K562 (cell line): ENCODE results near the gene MAML1. TPM values are rescaled to one million over a fixed set of nuclear protein-coding genes. Genes with fewer than 3 reads are reported as not detected.

Experiments used
- ATAC-seq: fragments of 200-7000 bp; cut with Tn5 transposase; 3 replicates; pipeline ENCODE4 v1.9.1; 2020; ENCODE audit warnings: moderate library complexity
- BruUV-seq: library from RNA; stranded (reverse); fragments of 400-500 nt; replicated peaks from 2 replicates; lab custom pipeline; 2021; lab: Mats Ljungman, UMichigan
- CTCF ChIA-PET: fragments of 300-600 bp; formaldehyde crosslinking; extraction: SDS; loops from one replicate; lab custom pipeline; 2021; ENCODE audit warnings: low intra/inter-chr PET ratio; lab: Yijun Ruan, JAX
- POLR2A ChIA-PET: fragments of 300-600, 350-650 bp; sonication (Branson Sonifier 250); formaldehyde crosslinking; extraction: SDS; loops from one replicate; lab custom pipeline; 2021; ENCODE audit warnings: antibody characterized with exemption, inconsistent platforms; lab: Yijun Ruan, JAX
- DNase-seq, 4 experiments: peaks; one replicate each; pipeline versions ENCODE4 v3.0.0 to v3.0.0-alpha.2; 2011 to 2018; ENCODE audit warnings: low spot score in 3 of 4, mixed read lengths in 3 of 4; ENCODE audit errors: extremely low read depth in 1 of 4
- FAIRE-seq: peaks from 2 replicates; lab custom pipeline; 2011; peaks lifted over from hg19 to GRCh38; lab: Jason Lieb, UNC
- H2AFZ ChIP-seq: 2 replicates; pipeline ENCODE4 v1.6.0; 2011; ENCODE audit warnings: low read depth, low read length, control low read depth, inconsistent platforms
- H3K27ac ChIP-seq: fragments of 200-600 bp; 3 replicates; pipeline ENCODE4 v1.8.0; 2011; ENCODE audit warnings: low read depth, mild to moderate bottlenecking, control low read depth, inconsistent platforms, low read length, moderate library complexity, mixed read lengths; ENCODE audit errors: extremely low read depth
- H3K27me3 ChIP-seq, 2 experiments: fragments of 300-600 bp in 1 of 2; 2 replicates in 1 of 2; 3 replicates in 1 of 2; pipeline versions ENCODE4 v1.6.0 to v1.8.0; 2011; ENCODE audit warnings: inconsistent platforms in 2 of 2, low read length in 2 of 2, mild to moderate bottlenecking in 1 of 2, mixed read lengths in 1 of 2, moderate library complexity in 1 of 2; ENCODE audit not compliant: control insufficient read depth in 2 of 2, insufficient read depth in 2 of 2
- H3K36me3 ChIP-seq: fragments of 300-600 bp; 3 replicates; pipeline ENCODE4 v1.8.0; 2011; ENCODE audit warnings: mild to moderate bottlenecking, low read length, inconsistent platforms; ENCODE audit not compliant: control insufficient read depth, insufficient read depth
- H3K4me1 ChIP-seq, 2 experiments: fragments of 200-600 bp in 1 of 2; replicated peaks in 1 of 2; 2 replicates in 1 of 2; 3 replicates in 1 of 2; pipeline versions ENCODE4 v1.5.1 to v1.8.0; 2011; ENCODE audit warnings: inconsistent platforms in 2 of 2, low read length in 2 of 2, mild to moderate bottlenecking in 1 of 2, mixed read lengths in 1 of 2, moderate library complexity in 1 of 2; ENCODE audit not compliant: control insufficient read depth in 2 of 2, insufficient read depth in 2 of 2
- H3K4me2 ChIP-seq: 2 replicates; pipeline ENCODE4 v1.6.1; 2011; ENCODE audit warnings: low read length, control low read depth, inconsistent platforms, mixed read lengths; ENCODE audit not compliant: insufficient read depth
- H3K4me3 ChIP-seq: fragments of 200-600 bp; sonication (generic), shearing (Covaris generic); 2 replicates; pipeline ENCODE4 v1.5.1; 2016; ENCODE audit warnings: control low read depth, inconsistent platforms
- H3K79me2 ChIP-seq: fragments of 200-600 bp; 3 replicates; pipeline ENCODE4 v1.8.0; 2011; ENCODE audit warnings: low read length, inconsistent platforms; ENCODE audit not compliant: control insufficient read depth, insufficient read depth
- H3K9ac ChIP-seq, 2 experiments: 2 replicates each; pipeline versions ENCODE4 v1.6.0 to v1.6.1; 2011; ENCODE audit warnings: low read depth in 2 of 2, low read length in 2 of 2, control low read depth in 1 of 2, inconsistent platforms in 1 of 2, mild to moderate bottlenecking in 1 of 2, mixed read lengths in 1 of 2; ENCODE audit not compliant: insufficient read depth in 1 of 2
- H3K9me1 ChIP-seq: one replicate; pipeline ENCODE4 v1.6.0; 2011; ENCODE audit warnings: inconsistent platforms, mild to moderate bottlenecking, low read length, moderate library complexity; ENCODE audit not compliant: control insufficient read depth, insufficient read depth
- H3K9me3 ChIP-seq: replicated peaks from 2 replicates; pipeline ENCODE4 v1.5.1; 2011; ENCODE audit warnings: low read depth, low read length, inconsistent platforms; ENCODE audit not compliant: control insufficient read depth, insufficient read depth
- H4K20me1 ChIP-seq: replicated peaks from 2 replicates; pipeline ENCODE4 v1.6.1; 2011; ENCODE audit warnings: low read length, inconsistent platforms, mixed read lengths; ENCODE audit not compliant: control insufficient read depth, insufficient read depth
- POLR2G ChIP-seq: fragments of 200-400 bp; formaldehyde crosslinking; IDR thresholded peaks from 2 replicates; pipeline ENCODE4 v1.6.1; 2017; ENCODE audit warnings: low read depth, mild to moderate bottlenecking, antibody characterized with exemption, low read length, moderate library complexity
- RBFOX2 ChIP-seq: fragments of 200-400 bp; formaldehyde crosslinking; IDR thresholded peaks from 2 replicates; pipeline ENCODE4 v1.6.1; 2017; ENCODE audit warnings: low read depth, mild to moderate bottlenecking, low read length, moderate library complexity
- ZBTB26 ChIP-seq: fragments of 450-650 bp; formaldehyde crosslinking; IDR thresholded peaks from 2 replicates; pipeline ENCODE4 v1.4.0; 2022; ENCODE audit warnings: missing genetic modification characterization
- WGBS: fragments of 100-300 bp; shearing (Covaris generic); methylation state at CpG from one replicate; pipeline ENCODE4 v1.1.6; 2016; ENCODE audit warnings: low coverage, mixed read lengths; ENCODE audit not compliant: insufficient coverage; ENCODE audit errors: missing lambda C conversion rate; 5-methylcytosine and 5-hydroxymethylcytosine counted together
- in situ Hi-C: fragments of 300-500 bp; cut with MboI; formaldehyde crosslinking; loops from 4 replicates; pipeline ENCODE4 v1.15.0; 2018; ENCODE audit warnings: inconsistent platforms, mixed read lengths
- intact Hi-C: fragments of 100-400 bp; cut with micrococcal nuclease; formaldehyde crosslinking; loops from 2 replicates; pipeline ENCODE4 v1.14.2; 2022
- polyA plus RNA-seq, 8 experiments: library from polyadenylated mRNA; depleted of rRNA in 4 of 8; stranded (reverse) in 5 of 8; unstranded in 3 of 8; fragments of >200 nt; fragmentation: Nextera tagmentation in 2 of 8; fragmentation: Illumina TruSeq in 1 of 8; extraction: Ambion mirVana in 2 of 8; extraction: Trizol in 1 of 8; gene quantifications; 2 replicates each; pipeline versions ENCODE4 v1.2.1 to v1.2.3, GENCODE V29; 2011 to 2014; ENCODE audit warnings: inconsistent platforms in 1 of 8, missing spikeins in 1 of 8
- total RNA-seq, 7 experiments: library from RNA; depleted of rRNA in 6 of 7; stranded (reverse); fragments of >200 nt in 6 of 7; fragmentation: Illumina TruSeq in 2 of 7; extraction: Trizol in 2 of 7; gene quantifications; 2 replicates each; pipeline versions ENCODE4 v1.2.1 to v1.2.3, GENCODE V29; 2011 to 2021; ENCODE audit warnings: low replicate concordance in 1 of 7

Gene MAML1
- total and polyA plus RNA-seq, 9 of the 15 experiments (the other 6 are each of a cell fraction or from before 2014, with no cell fraction given): 0.32 to 18.4 (median 7.0) TPM

- Histone ChIP-seq H3K27ac (no peak overlapping the region), H2AFZ (no peak overlapping the region), H4K20me1 (no peaks in the 10 kb centered on the region), H3K27me3 (no peaks in the 10 kb centered on the region), H3K4me2 (no peak overlapping the region), H3K9me1 (no peaks in the 10 kb centered on the region), H3K4me1 (peaks cover 3 to 62% of the 10 kb centered on the region in 2 experiments; a peak in 3 of 5 replicates), H3K4me3 (no peak overlapping the region), H3K9ac (no peak overlapping the region; a peak in 1 of 4 replicates), H3K9me3 (no peaks in the 10 kb centered on the region), H3K79me2 (peaks cover 7% of the 10 kb centered on the region; the same call in 2 of the 3 replicates), H3K36me3 (peaks cover 62% of the 10 kb centered on the region; the same call in 2 of the 3 replicates)
- no peak for TF ChIP-seq ZBTB26
- TF ChIP-seq RBFOX2: 0 out of 2 replicates have a peak, but pooled peaks have one; percentile 11
- TF ChIP-seq POLR2G: peak; percentile 37; the same call in 1 of the 2 replicates
- intact Hi-C loops (no loop called here), in situ Hi-C loops (no loop called here)
- ChIA-PET POLR2A (interaction anchor here (0.5 to 1.8 kb wide), 3 partner anchors 9 to 29 kb away, joined by 3 to 9 read pairs (median 5); no protein-coding TSS in a partner anchor), CTCF (no interaction called here)
- no peak for DNase-seq
- ATAC-seq: no peak
- WGBS: 97% methylated on average over 22 of the region's 23 CpGs
- no TSS peak for BruUV-seq
- FAIRE-seq: no peak
Observed at GRCh38 chr5:179798144-179798770, 65.6 kb downstream of the MAML1 start.
